B cell (primary cell): ENCODE results near the gene CDKN1A. TPM values are rescaled to one million over a fixed set of nuclear protein-coding genes. Genes with fewer than 3 reads are reported as not detected.

Experiments
- ATAC-seq: fragments of 200-7000 bp; cut with Tn5 transposase; one replicate; pipeline ENCODE4 v1.10.0; 2021; ENCODE audit warnings: low read depth, mild to moderate bottlenecking, moderate number of reproducible peaks, moderate library complexity
- CTCF ChIA-PET: fragments of 350-600 bp; sonication (Branson Sonifier 250); formaldehyde crosslinking; loops from one replicate; lab custom pipeline; 2021; ENCODE audit warnings: antibody characterized with exemption, inconsistent platforms; lab: Charles Lee
- POLR2A ChIA-PET: fragments of 350-600 bp; sonication (Branson Sonifier 250); formaldehyde crosslinking; loops from one replicate; lab custom pipeline; 2021; ENCODE audit warnings: antibody characterized with exemption; lab: Charles Lee
- DNase-seq: peaks from one replicate; pipeline ENCODE4 v3.0.0; 2013
- H2AFZ ChIP-seq: 2 replicates; pipeline ENCODE4 v1.6.1; 2012; ENCODE audit warnings: mild to moderate bottlenecking, low read depth, low read length; ENCODE audit not compliant: insufficient read depth, poor library complexity, severe bottlenecking
- H3K27ac ChIP-seq, 2 donors: 1 replicate in 1 of 2; 2 replicates in 1 of 2; pipeline ENCODE4 v1.5.1; 2012 to 2013; ENCODE audit warnings: low read length in 2 of 2, mild to moderate bottlenecking in 2 of 2, moderate library complexity in 1 of 2
- H3K27me3 ChIP-seq, 4 experiments: fragments of 200-600 bp in 1 of 4; sonication (generic) in 1 of 4; replicated peaks in 1 of 4; 1 replicate in 2 of 4; 2 replicates in 2 of 4; pipeline versions ENCODE4 v1.6.1 to v1.7.0; 2013 to 2016; ENCODE audit warnings: low read length in 3 of 4, mild to moderate bottlenecking in 2 of 4, mixed read lengths in 1 of 4, moderate library complexity in 1 of 4; ENCODE audit not compliant: insufficient read depth in 4 of 4, control insufficient read depth in 3 of 4; ENCODE audit errors: control extremely low read depth in 1 of 4
- H3K36me3 ChIP-seq, 2 experiments: replicated peaks in 1 of 2; 1 replicate in 1 of 2; 2 replicates in 1 of 2; pipeline versions ENCODE4 v1.6.1 to v1.7.1; 2013; ENCODE audit warnings: low read length in 1 of 2; ENCODE audit not compliant: insufficient read depth in 2 of 2, control insufficient read depth in 1 of 2; ENCODE audit errors: control extremely low read depth in 1 of 2, extremely low read depth in 1 of 2
- H3K4me1 ChIP-seq, 2 donors: fragments of 200-600 bp in 1 of 2; sonication (generic) in 1 of 2; 1 replicate in 1 of 2; 2 replicates in 1 of 2; pipeline versions ENCODE4 v1.5.1 to v1.6.1; 2013 to 2017; ENCODE audit warnings: low read length in 2 of 2; ENCODE audit not compliant: control insufficient read depth in 2 of 2, insufficient read depth in 2 of 2
- H3K4me2 ChIP-seq: replicated peaks from 2 replicates; pipeline ENCODE3; 2012; ENCODE audit warnings: mild to moderate bottlenecking, low read depth, low read length; ENCODE audit not compliant: poor library complexity, severe bottlenecking
- H3K4me3 ChIP-seq, 5 experiments: fragments of 200-600 bp in 1 of 5; sonication (generic) in 1 of 5; 1 replicate in 3 of 5; 2 replicates in 2 of 5; pipeline versions ENCODE4 v1.5.1 to v1.7.0; 2011 to 2016; ENCODE audit warnings: low read length in 4 of 5, mild to moderate bottlenecking in 4 of 5, low read depth in 2 of 5, control low read depth in 1 of 5, moderate library complexity in 1 of 5; ENCODE audit not compliant: insufficient read depth in 1 of 5; ENCODE audit errors: control extremely low read depth in 1 of 5, extremely low read depth in 1 of 5
- H3K79me2 ChIP-seq: fragments of 200-600 bp; sonication (generic); one replicate; pipeline ENCODE4 v1.6.0; 2016; ENCODE audit warnings: low read length; ENCODE audit not compliant: control insufficient read depth, insufficient read depth
- H3K9ac ChIP-seq: fragments of 200-600 bp; sonication (generic); 2 replicates; pipeline ENCODE4 v1.6.1; 2017; ENCODE audit warnings: mild to moderate bottlenecking, low read length, moderate library complexity
- H3K9me3 ChIP-seq, 3 donors: one replicate each; pipeline versions ENCODE4 v1.6.1 to v1.7.1; 2013; ENCODE audit warnings: low read length in 2 of 3; ENCODE audit not compliant: control insufficient read depth in 2 of 3, insufficient read depth in 1 of 3; ENCODE audit errors: control extremely low read depth in 1 of 3
- H4K20me1 ChIP-seq: 2 replicates; pipeline ENCODE4 v1.6.0; 2012; ENCODE audit warnings: mild to moderate bottlenecking, low read length; ENCODE audit not compliant: insufficient read depth, control insufficient read depth, poor library complexity, severe bottlenecking
- H3K27ac Mint-ChIP-seq: one replicate; pipeline ENCODE4 v1.8.0; 2021; ENCODE audit warnings: mixed read lengths
- H3K27me3 Mint-ChIP-seq: one replicate; pipeline ENCODE4 v1.8.0; 2021; ENCODE audit warnings: mixed read lengths
- H3K4me1 Mint-ChIP-seq: one replicate; pipeline ENCODE4 v1.8.0; 2021; ENCODE audit warnings: mixed read lengths
- H3K4me3 Mint-ChIP-seq: one replicate; pipeline ENCODE4 v1.8.0; 2021; ENCODE audit warnings: mixed read lengths
- H3K9me3 Mint-ChIP-seq: one replicate; pipeline ENCODE4 v1.8.0; 2022; ENCODE audit warnings: mixed read lengths; ENCODE audit not compliant: insufficient read depth
- CTCF ChIP-seq: fragments of 200-600 bp; IDR thresholded peaks from one replicate; pipeline ENCODE4 v1.8.0; 2022; ENCODE audit warnings: antibody characterized with exemption, mild to moderate bottlenecking
- EZH2 ChIP-seq: IDR thresholded peaks from 2 replicates; pipeline ENCODE4 v1.6.1; 2012; ENCODE audit warnings: borderline replicate concordance, low read depth, mild to moderate bottlenecking, moderate library complexity, low read length; ENCODE audit not compliant: insufficient read depth, poor library complexity, severe bottlenecking
- WGBS: methylation state at CpG from one replicate; pipeline ENCODE4 v1.1.5; 2013; ENCODE audit warnings: missing lambda C conversion rate; ENCODE audit not compliant: insufficient coverage; 5-methylcytosine and 5-hydroxymethylcytosine counted together
- intact Hi-C: fragments of 100-400 bp; cut with micrococcal nuclease; formaldehyde crosslinking; loops from one replicate; pipeline ENCODE4 v1.10.0; 2022
- polyA plus RNA-seq: library from polyadenylated mRNA; depleted of rRNA; stranded (reverse); fragments of >200 nt; gene quantifications from 2 replicates; pipeline ENCODE4 v1.2.3, GENCODE V29; 2012
- total RNA-seq, 2 donors: library from RNA; stranded (reverse); fragments of 120-200 nt in 1 of 2; gene quantifications; 1 replicate in 1 of 2; 2 replicates in 1 of 2; pipeline versions ENCODE4 v1.2.3 to v1.2.4, GENCODE V29; 2013 to 2022

CDKN1A gene
- total and polyA plus RNA-seq, 2 donors (not counting 1 experiment from before 2014, with no cell fraction given): 45.5 to 352 TPM

GRCh38 chr6:36688063-36688738 lies 9.7 kb downstream of the CDKN1A start:
- no peak overlapping the region for H2AFZ ChIP-seq
- peaks cover 39% of the 10 kb centered on the region for H3K79me2 ChIP-seq
- no peaks in the 10 kb centered on the region for H3K9me3 ChIP-seq
- H4K20me1 ChIP-seq: peaks cover 5% of the 10 kb centered on the region
- POLR2A ChIA-PET: interaction anchor here (0.7 kb wide), 2 partner anchors 70 to 92 kb away, joined by 4 read pairs; no protein-coding TSS in a partner anchor
- H3K4me2 ChIP-seq: peak overlapping the region; percentile 15
- H3K9me3 Mint-ChIP-seq: no peaks in the 10 kb centered on the region
- H3K4me3 Mint-ChIP-seq: peak overlapping the region; percentile 36
- peaks cover 2 to 40% of the 10 kb centered on the region in 2 experiments for H3K36me3 ChIP-seq
- no peak overlapping the region for H3K9ac ChIP-seq
- no peaks in the 10 kb centered on the region for H3K27me3 ChIP-seq
- no peak for DNase-seq
- ATAC-seq: no peak
- TF ChIP-seq EZH2 (no peak), CTCF (no peak)
- no peak overlapping the region for H3K4me3 ChIP-seq
- intact Hi-C loops: loop anchor here (10.0 kb wide), 1 partner anchor 487 kb away; the partner anchor contains the start of gene PIM1
- H3K4me1 ChIP-seq: peaks cover 89 to 95% of the 10 kb centered on the region in 2 donors
- no peak overlapping the region for H3K27ac ChIP-seq
- CTCF ChIA-PET: interaction anchor here (1.1 to 9.9 kb wide), 5 partner anchors 35 to 68 kb away, joined by 3 to 88 read pairs (median 5); no protein-coding TSS in a partner anchor
- H3K27me3 Mint-ChIP-seq: no peaks in the 10 kb centered on the region
- WGBS: 72% methylated on average over 3 of the region's 6 CpGs
- peak overlapping the region; percentile 33 for H3K27ac Mint-ChIP-seq
- H3K4me1 Mint-ChIP-seq: peaks cover 91% of the 10 kb centered on the region

- Histone ChIP-seq H3K79me2 (peaks cover 34% of the 10 kb centered on the region), H4K20me1 (peaks cover under 1% of the 10 kb centered on the region), H3K27ac (no peak overlapping the region), H3K9me3 (no peaks in the 10 kb centered on the region), H3K27me3 (no peaks in the 10 kb centered on the region), H3K4me1 (peaks cover 89 to 95% of the 10 kb centered on the region in 2 donors), H3K4me3 (no peak overlapping the region), H3K9ac (no peak overlapping the region), H3K4me2 (peak overlapping the region; percentile 15), H2AFZ (no peak overlapping the region), H3K36me3 (peaks cover 2 to 39% of the 10 kb centered on the region in 2 experiments)
- POLR2A ChIA-PET: interaction anchor here (0.7 kb wide), 2 partner anchors 70 to 93 kb away, joined by 4 read pairs; no protein-coding TSS in a partner anchor
- H3K27ac Mint-ChIP-seq: peak overlapping the region; percentile 33
- H3K4me3 Mint-ChIP-seq: peak overlapping the region; percentile 36
- no peak for ATAC-seq
- no peaks in the 10 kb centered on the region for H3K9me3 Mint-ChIP-seq
- 70% methylated on average over 3 of the region's 5 CpGs for WGBS
- no peaks in the 10 kb centered on the region for H3K27me3 Mint-ChIP-seq
- CTCF ChIA-PET: interaction anchor here (1.1 to 1.8 kb wide), 3 partner anchors 46 to 67 kb away, joined by 3 to 6 read pairs (median 5); no protein-coding TSS in a partner anchor
- intact Hi-C loops: loop anchor here (10.0 kb wide), 1 partner anchor 486 kb away; the partner anchor contains the start of gene PIM1
- no peak for DNase-seq
- TF ChIP-seq EZH2 (no peak), CTCF (no peak)
- peaks cover 91% of the 10 kb centered on the region for H3K4me1 Mint-ChIP-seq
These were observed 10.2 kb downstream of the CDKN1A start for GRCh38 chr6:36688739-36689075.
